Measurements from ENCODE around the gene SECISBP2L. TPM values are rescaled to one million over a fixed set of nuclear protein-coding genes. Genes with fewer than 3 reads are reported as not detected.

Gene SECISBP2L
- total RNA-seq, 1 experiment from 2014 or later: 33.2 TPM

GRCh38 chr15:49024840-49025239 is 21.4 kb downstream of the SECISBP2L start:
- BruUV-seq (replicated peaks): no TSS peak
- ChIA-PET POLR2A (ENCODE audit: unreplicated experiment) (no interaction called here), CTCF (no interaction called here)
- Histone ChIP-seq H3K27me3 (ENCODE audit: insufficient read depth, low read depth) (no peaks in the 10 kb centered on the region), H3K4me3 (no peak overlapping the region), H3K4me2 (no peak overlapping the region), H3K36me3 (ENCODE audit: low read depth) (no peaks in the 10 kb centered on the region), H4K20me1 (ENCODE audit: insufficient read depth) (no peaks in the 10 kb centered on the region), H3K9me2 (ENCODE audit: insufficient read depth) (no peaks in the 10 kb centered on the region), H3K27ac (no peak overlapping the region), H3K9me3 (ENCODE audit: insufficient read depth, low read depth) (no peaks in the 10 kb centered on the region), H3K4me1 (replicated peaks; ENCODE audit: insufficient read depth) (no peaks in the 10 kb centered on the region), H2AFZ (no peak overlapping the region), H3K79me2 (ENCODE audit: low read depth) (no peaks in the 10 kb centered on the region), H3F3A (ENCODE audit: insufficient read depth, low read depth) (no peaks in the 10 kb centered on the region)
- intact Hi-C loops (cut with micrococcal nuclease; ENCODE audit: unreplicated experiment): no loop called here
- TF ChIP-seq CTCF (conservative IDR thresholded peaks at IDR 0.05): no peak
- no peak for TF ChIP-seq EZH2 (IDR thresholded peaks at IDR 0.05; ENCODE audit: low read depth)
- DNase-seq: no peak

- Histone ChIP-seq H3K4me3 (no peak overlapping the region), H3K79me2 (ENCODE audit: low read depth) (no peaks in the 10 kb centered on the region), H4K20me1 (ENCODE audit: insufficient read depth) (no peaks in the 10 kb centered on the region), H3K9me3 (ENCODE audit: insufficient read depth, low read depth) (no peaks in the 10 kb centered on the region), H3K4me1 (replicated peaks; ENCODE audit: insufficient read depth) (no peaks in the 10 kb centered on the region), H3F3A (ENCODE audit: insufficient read depth, low read depth) (no peaks in the 10 kb centered on the region), H3K4me2 (no peak overlapping the region), H2AFZ (no peak overlapping the region), H3K27ac (no peak overlapping the region), H3K9me2 (ENCODE audit: insufficient read depth) (no peaks in the 10 kb centered on the region), H3K36me3 (ENCODE audit: low read depth) (no peaks in the 10 kb centered on the region), H3K27me3 (ENCODE audit: insufficient read depth, low read depth) (no peaks in the 10 kb centered on the region)
- no peak for DNase-seq
- ChIA-PET CTCF (no interaction called here), POLR2A (ENCODE audit: unreplicated experiment) (no interaction called here)
- intact Hi-C loops (cut with micrococcal nuclease; ENCODE audit: unreplicated experiment): no loop called here
- no TSS peak for BruUV-seq (replicated peaks)
- TF ChIP-seq EZH2 (IDR thresholded peaks at IDR 0.05; ENCODE audit: low read depth) (no peak), CTCF (conservative IDR thresholded peaks at IDR 0.05) (no peak)
Measured at GRCh38 chr15:49023354-49023753, 22.9 kb downstream of the SECISBP2L start.

- ChIA-PET POLR2A (ENCODE audit: unreplicated experiment) (no interaction called here), CTCF (no interaction called here)
Measured at GRCh38 chr15:49015896-49016295, 30.4 kb downstream of the SECISBP2L start.

More at GRCh38 chr15:49015896-49016295, 30.4 kb downstream of the SECISBP2L start:
- TF ChIP-seq EZH2 (IDR thresholded peaks at IDR 0.05; ENCODE audit: low read depth) (no peak), CTCF (conservative IDR thresholded peaks at IDR 0.05) (no peak)
- no peaks in the 10 kb centered on the region for H3K79me2 ChIP-seq (ENCODE audit: low read depth)
- no peak overlapping the region for H3K27ac ChIP-seq
- no peak overlapping the region for H3K4me2 ChIP-seq
- BruUV-seq (replicated peaks): no TSS peak
- DNase-seq: no peak
- H3K27me3 ChIP-seq (ENCODE audit: insufficient read depth, low read depth): no peaks in the 10 kb centered on the region
- H2AFZ ChIP-seq: no peak overlapping the region
- no peaks in the 10 kb centered on the region for H3F3A ChIP-seq (ENCODE audit: insufficient read depth, low read depth)
- H3K4me3 ChIP-seq: no peak overlapping the region
- H3K9me2 ChIP-seq (ENCODE audit: insufficient read depth): no peaks in the 10 kb centered on the region
- H3K4me1 ChIP-seq (replicated peaks; ENCODE audit: insufficient read depth): no peaks in the 10 kb centered on the region
- 0 out of 2 replicates have a peak, but pooled peaks cover 4% of the 10 kb centered on the region for H3K36me3 ChIP-seq (ENCODE audit: low read depth)
- H3K9me3 ChIP-seq (ENCODE audit: insufficient read depth, low read depth): no peaks in the 10 kb centered on the region
- no peaks in the 10 kb centered on the region for H4K20me1 ChIP-seq (ENCODE audit: insufficient read depth)
- intact Hi-C loops (cut with micrococcal nuclease; ENCODE audit: unreplicated experiment): no loop called here
